ENCODE results near the gene LEPROT. TPM values are rescaled to one million over a fixed set of nuclear protein-coding genes. Genes with fewer than 3 reads are reported as not detected.

Gene LEPROT
- total and polyA plus RNA-seq, 2 of the 8 experiments (the other 6 are each of a cell fraction or from before 2014, with no cell fraction given), result 25.7 to 27.2 TPM

DNA sequence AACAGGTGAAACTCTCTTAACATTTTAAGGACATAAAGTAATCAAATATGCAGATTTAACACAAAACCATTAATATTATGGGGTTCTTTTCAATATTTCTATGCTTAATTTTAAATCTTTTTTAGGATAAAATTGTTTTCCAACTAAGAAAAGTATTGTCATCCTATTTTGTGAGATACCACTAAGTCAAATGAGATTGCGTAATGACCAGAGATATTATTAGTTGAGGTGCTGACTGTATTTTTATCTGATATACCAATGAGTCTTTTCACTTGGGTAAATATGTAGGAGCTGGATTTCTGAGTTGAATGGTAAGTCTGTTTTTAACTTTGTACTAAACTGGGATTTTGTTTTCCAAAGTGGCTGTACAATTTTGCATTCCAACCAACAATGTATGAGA lies 25.4 kb downstream of the LEPROT start:
- Histone ChIP-seq H3K36me3 (ENCODE audit: control insufficient read depth in 2 of 4, insufficient read depth in 4 of 4, low read length in 3 of 4) (no peaks in the 10 kb centered on the region; a peak in 1 of 8 replicates), H4K8ac (ENCODE audit: extremely low read depth, insufficient read depth, low read length) (no peak overlapping the region), H2BK20ac (ENCODE audit: low read length) (no peak overlapping the region), H3K4ac (replicated peaks; ENCODE audit: insufficient read length, low read depth, low read length) (no peak overlapping the region), H3K27me3 (replicated peaks in 1 of 4; ENCODE audit: control insufficient read depth in 3 of 4, extremely low read depth in 1 of 4, insufficient read depth in 3 of 4, low read length in 3 of 4) (no peaks in the 10 kb centered on the region; a peak in 1 of 7 replicates), H2BK12ac (ENCODE audit: low read depth, low read length) (no peak overlapping the region), H3K23me2 (ENCODE audit: low read depth, low read length) (no peaks in the 10 kb centered on the region), H3K23ac (ENCODE audit: insufficient read length) (no peak overlapping the region), H3K4me1 (replicated peaks in 1 of 4; ENCODE audit: control insufficient read depth in 3 of 4, insufficient read depth in 4 of 4, low read length in 3 of 4) (peaks cover 0 to 13% (median 7%) of the 10 kb centered on the region in 4 experiments; a peak in 6 of 7 replicates), H4K5ac (ENCODE audit: insufficient read length, low read depth, low read length) (no peak overlapping the region), H3K56ac (replicated peaks; ENCODE audit: insufficient read length, low read depth, low read length) (no peak overlapping the region), H2AFZ (ENCODE audit: low read length) (no peak overlapping the region), H2AK5ac (ENCODE audit: low read depth, low read length) (no peak overlapping the region), H4K20me1 (replicated peaks in 1 of 2; ENCODE audit: control insufficient read depth in 1 of 2, insufficient read depth in 2 of 2, low read length in 2 of 2) (no peaks in the 10 kb centered on the region), H3K4me3 (ENCODE audit: extremely low read depth in 1 of 4, insufficient read depth in 2 of 4, low read depth in 3 of 4, low read length in 4 of 4) (no peak overlapping the region), H2BK5ac (ENCODE audit: low read depth, low read length) (no peak overlapping the region), H2BK120ac (replicated peaks; ENCODE audit: low read depth, low read length) (no peak overlapping the region), H3K27ac (ENCODE audit: low read depth, low read length) (no peak overlapping the region), H3K4me2 (ENCODE audit: insufficient read depth in 1 of 2, low read depth in 2 of 2, low read length in 2 of 2) (no peak overlapping the region), H3K18ac (ENCODE audit: extremely low read depth, low read length) (no peak overlapping the region), H3K9me3 (ENCODE audit: insufficient read depth in 2 of 2, low read depth in 1 of 2, low read length in 1 of 2) (peaks cover 0 to 9% of the 10 kb centered on the region in 2 experiments; a peak in 1 of 4 replicates), H3K9ac (replicated peaks in 1 of 4; ENCODE audit: extremely low read depth in 1 of 4, low read depth in 3 of 4, low read length in 3 of 4) (no peak overlapping the region), H4K91ac (replicated peaks; ENCODE audit: insufficient read length, low read length) (no peak overlapping the region), H2BK15ac (ENCODE audit: low read length) (no peak overlapping the region), H3K79me2 (ENCODE audit: control insufficient read depth in 1 of 2, insufficient read depth in 2 of 2, low read length in 2 of 2) (no peaks in the 10 kb centered on the region), H3K14ac (ENCODE audit: insufficient read length) (no peak overlapping the region), H3K79me1 (ENCODE audit: low read depth, low read length) (no peaks in the 10 kb centered on the region)
- CTCF ChIA-PET (ENCODE audit: partially characterized antibody), result interaction anchor here (1.8 kb wide), 1 partner anchor 14 kb away, joined by 5 read pairs; no protein-coding TSS in a partner anchor
- 97% methylated on average over 1 of the region's 1 CpG; no CpG with 5 or more reads in 1 of the 2 experiments for WGBS, 2 experiments (ENCODE audit: extremely low coverage in 1 of 2, insufficient coverage in 1 of 2, insufficient read length in 1 of 2, insufficient replicate concordance in 2 of 2, low coverage in 1 of 2, low lambda C conversion rate in 2 of 2, missing lambda C conversion rate in 1 of 2)
- TF ChIP-seq CEBPB (IDR thresholded peaks at IDR 0.05; ENCODE audit: low read depth, low read length) (peak; percentile 77; the same call in 1 of the 2 replicates), ASH2L (IDR thresholded peaks at IDR 0.05; ENCODE audit: low read length) (no peak), NANOG (IDR thresholded peaks at IDR 0.05; ENCODE audit: insufficient read depth, low read depth, low read length, poor library complexity, severe bottlenecking) (no peak), CBX8 (IDR thresholded peaks at IDR 0.05; ENCODE audit: borderline replicate concordance, low read depth, low read length) (no peak), SAP30 (IDR thresholded peaks at IDR 0.05; ENCODE audit: insufficient read depth, insufficient replicate concordance, low read length) (no peak), SIN3A (conservative IDR thresholded peaks at IDR 0.05 in 1 of 2, IDR thresholded peaks at IDR 0.05 in 1 of 2; ENCODE audit: low read depth in 1 of 2, low read length in 2 of 2) (no peak)
- DNase-seq (ENCODE audit: low read depth in 1 of 2, low spot score in 2 of 2), result no peak
- FAIRE-seq, result no peak
- POLR2A ChIA-PET (ENCODE audit: partially characterized antibody), result interaction anchor here (1.2 kb wide), 1 partner anchor 9 kb away, joined by 3 read pairs; no protein-coding TSS in a partner anchor

All from H1 (cell line).